Stimulated activated effector memory CD8-positive, alpha-beta T cell treated with anti-CD3 and anti-CD28 coated beads, Interleukin-12 subunit alpha, Interleukin-12 subunit beta, amount 100 ng/mL, for 72 hours (primary cell): Measurements from ENCODE around the gene AXL.
"Not testable (repeated sequence)": the region's sequence is repeated elsewhere in the genome, so short reads cannot be mapped to it uniquely, and the experiment has no call there.

Experiments
- ATAC-seq: fragments of 150-1000 bp; cut with Tn5 transposase; 2 replicates; pipeline ENCODE4 v1.10.0; 2021
- DNase-seq, 2 donors: peaks; one replicate each; pipeline ENCODE4 v3.0.0; 2021 to 2022; ENCODE audit warnings: low spot score in 2 of 2
- H3K27ac Mint-ChIP-seq: one replicate; pipeline ENCODE4 v1.8.0; 2022; ENCODE audit warnings: mild to moderate bottlenecking, mixed read lengths
- H3K36me3 Mint-ChIP-seq: one replicate; pipeline ENCODE4 v1.8.0; 2022; ENCODE audit warnings: mild to moderate bottlenecking, mixed read lengths
- H3K4me1 Mint-ChIP-seq: one replicate; pipeline ENCODE4 v1.8.0; 2022; ENCODE audit warnings: mixed read lengths
- H3K4me3 Mint-ChIP-seq: one replicate; pipeline ENCODE4 v1.8.0; 2022; ENCODE audit warnings: mild to moderate bottlenecking, mixed read lengths
- H3K9me3 Mint-ChIP-seq: one replicate; pipeline ENCODE4 v1.8.0; 2022; ENCODE audit warnings: mixed read lengths

Gene AXL

GRCh38 chr19:41269055-41269454, 50.0 kb downstream of the AXL start:
- peaks cover 100% of the 10 kb centered on the region for H3K36me3 Mint-ChIP-seq
- no peak overlapping the region for H3K27ac Mint-ChIP-seq
- ATAC-seq (no peak), DNase-seq (no peak)
- peaks cover 31% of the 10 kb centered on the region for H3K4me1 Mint-ChIP-seq
- H3K9me3 Mint-ChIP-seq: no peaks in the 10 kb centered on the region
- H3K4me3 Mint-ChIP-seq: no peak overlapping the region

- Mint-ChIP-seq H3K9me3 (no peaks in the 10 kb centered on the region), H3K4me3 (no peak overlapping the region), H3K4me1 (peaks cover 32% of the 10 kb centered on the region), H3K27ac (no peak overlapping the region), H3K36me3 (peaks cover 100% of the 10 kb centered on the region)
- no peak for ATAC-seq
- no peak for DNase-seq
These were observed 50.5 kb downstream of the AXL start for GRCh38 chr19:41269571-41269970.

GRCh38 chr19:41273076-41273475, 54.1 kb downstream of the AXL start:
- ATAC-seq (no peak), DNase-seq (no peak)
- Mint-ChIP-seq H3K4me1 (peaks cover 6% of the 10 kb centered on the region), H3K9me3 (no peaks in the 10 kb centered on the region), H3K27ac (peak overlapping the region; percentile 32), H3K36me3 (peaks cover 100% of the 10 kb centered on the region), H3K4me3 (no peak overlapping the region)

- peaks cover 100% of the 10 kb centered on the region for H3K36me3 Mint-ChIP-seq
- H3K9me3 Mint-ChIP-seq: no peaks in the 10 kb centered on the region
- DNase-seq (no peak), ATAC-seq (no peak)
- H3K4me1 Mint-ChIP-seq: peaks cover 6% of the 10 kb centered on the region
- H3K4me3 Mint-ChIP-seq: no peak overlapping the region
- no peak overlapping the region for H3K27ac Mint-ChIP-seq
These were observed 55.8 kb downstream of the AXL start for GRCh38 chr19:41274802-41275201.

- no peak for DNase-seq
- H3K36me3 Mint-ChIP-seq: peaks cover 100% of the 10 kb centered on the region
- H3K27ac Mint-ChIP-seq: peak overlapping the region; percentile 70
- no peak overlapping the region for H3K4me3 Mint-ChIP-seq
- peaks cover 6% of the 10 kb centered on the region for H3K4me1 Mint-ChIP-seq
- H3K9me3 Mint-ChIP-seq: no peaks in the 10 kb centered on the region
- no peak for ATAC-seq
These were observed 57.2 kb downstream of the AXL start for GRCh38 chr19:41276231-41276630.

- no peak for DNase-seq
- peak overlapping the region; percentile 17 for H3K27ac Mint-ChIP-seq
- no peak for ATAC-seq
- H3K36me3 Mint-ChIP-seq: peaks cover 100% of the 10 kb centered on the region
- H3K9me3 Mint-ChIP-seq: no peaks in the 10 kb centered on the region
- H3K4me3 Mint-ChIP-seq: no peak overlapping the region
- peaks cover 6% of the 10 kb centered on the region for H3K4me1 Mint-ChIP-seq
These were observed 59.5 kb downstream of the AXL start for GRCh38 chr19:41278478-41278877.

- Mint-ChIP-seq H3K27ac (peak overlapping the region; percentile 52), H3K4me1 (no peaks in the 10 kb centered on the region), H3K36me3 (peaks cover 100% of the 10 kb centered on the region), H3K9me3 (no peaks in the 10 kb centered on the region), H3K4me3 (no peak overlapping the region)
- ATAC-seq (no peak), DNase-seq (no peak)
These were observed 69.9 kb downstream of the AXL start for GRCh38 chr19:41288673-41289530.

GRCh38 chr19:41289814-41290213, 70.8 kb downstream of the AXL start:
- not testable (repeated sequence) for H3K27ac Mint-ChIP-seq, H3K9me3 Mint-ChIP-seq, DNase-seq, H3K4me3 Mint-ChIP-seq, ATAC-seq, H3K4me1 Mint-ChIP-seq
- peaks cover 100% of the 10 kb centered on the region for H3K36me3 Mint-ChIP-seq

- ATAC-seq (no peak), DNase-seq (no peak)
- H3K9me3 Mint-ChIP-seq: no peaks in the 10 kb centered on the region
- no peak overlapping the region for H3K4me3 Mint-ChIP-seq
- peaks cover 100% of the 10 kb centered on the region for H3K36me3 Mint-ChIP-seq
- peaks cover 52% of the 10 kb centered on the region for H3K4me1 Mint-ChIP-seq
- H3K27ac Mint-ChIP-seq: peak overlapping the region; percentile 99
These were observed 75.4 kb downstream of the AXL start for GRCh38 chr19:41294393-41294792.

GRCh38 chr19:41295499-41295898, 76.5 kb downstream of the AXL start:
- H3K9me3 Mint-ChIP-seq: no peaks in the 10 kb centered on the region
- H3K4me1 Mint-ChIP-seq: peaks cover 63% of the 10 kb centered on the region
- ATAC-seq (no peak), DNase-seq (no peak)
- H3K27ac Mint-ChIP-seq: peak overlapping the region; percentile 99
- H3K36me3 Mint-ChIP-seq: peaks cover 100% of the 10 kb centered on the region
- H3K4me3 Mint-ChIP-seq: no peak overlapping the region

- Mint-ChIP-seq H3K9me3 (no peaks in the 10 kb centered on the region), H3K4me1 (peaks cover 71% of the 10 kb centered on the region), H3K27ac (peak overlapping the region; percentile 99), H3K4me3 (peak overlapping the region; percentile 52), H3K36me3 (peaks cover 100% of the 10 kb centered on the region)
- ATAC-seq (no peak), DNase-seq (no peak)
These were observed 77.4 kb downstream of the AXL start for GRCh38 chr19:41296433-41296871.

GRCh38 chr19:41297628-41298347, 78.8 kb downstream of the AXL start:
- no peaks in the 10 kb centered on the region for H3K9me3 Mint-ChIP-seq
- DNase-seq: no peak
- H3K4me3 Mint-ChIP-seq: peak overlapping the region; percentile 52
- peak; percentile 66 for ATAC-seq
- H3K27ac Mint-ChIP-seq: peak overlapping the region; percentile 99
- H3K36me3 Mint-ChIP-seq: peaks cover 100% of the 10 kb centered on the region
- peaks cover 85% of the 10 kb centered on the region for H3K4me1 Mint-ChIP-seq

GRCh38 chr19:41298348-41298964, 79.4 kb downstream of the AXL start:
- Mint-ChIP-seq H3K9me3 (no peaks in the 10 kb centered on the region), H3K4me1 (peaks cover 91% of the 10 kb centered on the region), H3K4me3 (peak overlapping the region; percentile 52), H3K27ac (peak overlapping the region; percentile 99), H3K36me3 (peaks cover 100% of the 10 kb centered on the region)
- DNase-seq (no peak), ATAC-seq (no peak)

GRCh38 chr19:41299046-41299754, 80.2 kb downstream of the AXL start:
- Mint-ChIP-seq H3K9me3 (no peaks in the 10 kb centered on the region), H3K27ac (peak overlapping the region; percentile 99), H3K4me1 (peaks cover 96% of the 10 kb centered on the region), H3K4me3 (no peak overlapping the region), H3K36me3 (peaks cover 100% of the 10 kb centered on the region)
- DNase-seq (no peak), ATAC-seq (no peak)

GRCh38 chr19:41299755-41300089, 80.7 kb downstream of the AXL start:
- no peak overlapping the region for H3K4me3 Mint-ChIP-seq

More at GRCh38 chr19:41299755-41300089, 80.7 kb downstream of the AXL start:
- H3K36me3 Mint-ChIP-seq: peaks cover 100% of the 10 kb centered on the region
- ATAC-seq (no peak), DNase-seq (no peak)
- no peaks in the 10 kb centered on the region for H3K9me3 Mint-ChIP-seq
- peaks cover 96% of the 10 kb centered on the region for H3K4me1 Mint-ChIP-seq
- peak overlapping the region; percentile 99 for H3K27ac Mint-ChIP-seq
